NCI-H748 (cell line): ENCODE results near the gene RNF207.

Source experiments
- DNase-seq: peaks from one replicate; lab custom pipeline; 2025; ENCODE audit not compliant: unreplicated experiment; lab: John Stamatoyannopoulos, UW

RNF207 gene

GRCh38 chr1:6248161-6248776 is 42.4 kb downstream of the RNF207 start:
- no peak for DNase-seq

- DNase-seq, result peak; percentile 32
Observed at GRCh38 chr1:6248932-6249738, 43.2 kb downstream of the RNF207 start.

- peak; percentile 39 for DNase-seq
Observed at GRCh38 chr1:6249739-6250689, 44.1 kb downstream of the RNF207 start.

- DNase-seq, result no peak
Observed at GRCh38 chr1:6251233-6251632, 45.3 kb downstream of the RNF207 start.

- no peak for DNase-seq
Observed at GRCh38 chr1:6251681-6252373, 45.9 kb downstream of the RNF207 start.

- DNase-seq, result no peak
Observed at GRCh38 chr1:6252374-6252710, 46.4 kb downstream of the RNF207 start.

- DNase-seq, result no peak
Observed at GRCh38 chr1:6253380-6253779, 47.5 kb downstream of the RNF207 start.

GRCh38 chr1:6254691-6255090 is 48.8 kb downstream of the RNF207 start:
- no peak for DNase-seq

GRCh38 chr1:6256645-6257044 is 50.7 kb downstream of the RNF207 start:
- no peak for DNase-seq

GRCh38 chr1:6257541-6258069 is 51.7 kb downstream of the RNF207 start:
- no peak for DNase-seq

GRCh38 chr1:6258675-6259074 is 52.8 kb downstream of the RNF207 start:
- no peak for DNase-seq

- peak; percentile 75 for DNase-seq
Observed at GRCh38 chr1:6259491-6260362, 53.8 kb downstream of the RNF207 start.

GRCh38 chr1:6260433-6260934 is 54.6 kb downstream of the RNF207 start:
- peak; percentile 50 for DNase-seq

- DNase-seq, result peak; percentile 53
Observed at GRCh38 chr1:6260961-6261614, 55.2 kb downstream of the RNF207 start, which contains the start of gene GPR153. GPR153 (minus strand) TSS chr1:6261098; CDS start chr1:6254905, 6,193 bp downstream.

GRCh38 chr1:6261615-6261995 is 55.7 kb downstream of the RNF207 start:
- DNase-seq, result peak; percentile 29

- no peak for DNase-seq
Observed at GRCh38 chr1:6262555-6263420, 56.9 kb downstream of the RNF207 start.

GRCh38 chr1:6263716-6264115 is 57.8 kb downstream of the RNF207 start:
- DNase-seq, result no peak

GRCh38 chr1:6265151-6265550 is 59.2 kb downstream of the RNF207 start:
- DNase-seq, result no peak
